Sigmoid colon (tissue), 4 donors: Measurements from ENCODE around the gene GFER.

ENCODE experiments used
- EP300 ChIP-seq, 4 donors: sonication (generic); formaldehyde crosslinking; IDR thresholded peaks; one replicate each; pipeline ENCODE4 v1.6.1; 2017; ENCODE audit warnings: antibody characterized with exemption in 4 of 4
- POLR2A ChIP-seq, 2 donors: fragments of 450-650 bp; IDR thresholded peaks; one replicate each; pipeline ENCODE4 v1.6.1; 2016; ENCODE audit warnings: antibody characterized with exemption in 2 of 2, mild to moderate bottlenecking in 2 of 2, moderate library complexity in 2 of 2
- POLR2AphosphoS5 ChIP-seq, 4 donors: sonication (generic); formaldehyde crosslinking; IDR thresholded peaks; one replicate each; pipeline ENCODE4 v1.6.1; 2017; ENCODE audit warnings: antibody characterized with exemption in 4 of 4
- TF ChIP-seq, protein P1 (sequence below), 4 experiments: fragments of 450-650 bp in 3 of 4; fragments of 200-600 bp in 1 of 4; IDR thresholded peaks; one replicate each; pipeline ENCODE4 v1.5.1; 2016 to 2019; ENCODE audit warnings: antibody characterized with exemption in 4 of 4, mild to moderate bottlenecking in 3 of 4, moderate library complexity in 2 of 4

GRCh38 chr16:1942047-1942809, 41.8 kb upstream of the GFER start:
- TF ChIP-seq POLR2A (IDR thresholded peaks at IDR 0.05) = no peak
- TF ChIP-seq, protein P1, sequence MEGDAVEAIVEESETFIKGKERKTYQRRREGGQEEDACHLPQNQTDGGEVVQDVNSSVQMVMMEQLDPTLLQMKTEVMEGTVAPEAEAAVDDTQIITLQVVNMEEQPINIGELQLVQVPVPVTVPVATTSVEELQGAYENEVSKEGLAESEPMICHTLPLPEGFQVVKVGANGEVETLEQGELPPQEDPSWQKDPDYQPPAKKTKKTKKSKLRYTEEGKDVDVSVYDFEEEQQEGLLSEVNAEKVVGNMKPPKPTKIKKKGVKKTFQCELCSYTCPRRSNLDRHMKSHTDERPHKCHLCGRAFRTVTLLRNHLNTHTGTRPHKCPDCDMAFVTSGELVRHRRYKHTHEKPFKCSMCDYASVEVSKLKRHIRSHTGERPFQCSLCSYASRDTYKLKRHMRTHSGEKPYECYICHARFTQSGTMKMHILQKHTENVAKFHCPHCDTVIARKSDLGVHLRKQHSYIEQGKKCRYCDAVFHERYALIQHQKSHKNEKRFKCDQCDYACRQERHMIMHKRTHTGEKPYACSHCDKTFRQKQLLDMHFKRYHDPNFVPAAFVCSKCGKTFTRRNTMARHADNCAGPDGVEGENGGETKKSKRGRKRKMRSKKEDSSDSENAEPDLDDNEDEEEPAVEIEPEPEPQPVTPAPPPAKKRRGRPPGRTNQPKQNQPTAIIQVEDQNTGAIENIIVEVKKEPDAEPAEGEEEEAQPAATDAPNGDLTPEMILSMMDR (IDR thresholded peaks at IDR 0.05) = no peak
- peak in 1 of 4 donors; percentile 16 for TF ChIP-seq POLR2AphosphoS5 (IDR thresholded peaks at IDR 0.05)
- no peak for TF ChIP-seq EP300 (IDR thresholded peaks at IDR 0.05)
